NCI-H1105 (cell line): ENCODE results near the gene CDH13.

Source experiments
- DNase-seq: peaks from one replicate; lab custom pipeline; 2025; lab: John Stamatoyannopoulos, UW

CDH13 gene

DNA sequence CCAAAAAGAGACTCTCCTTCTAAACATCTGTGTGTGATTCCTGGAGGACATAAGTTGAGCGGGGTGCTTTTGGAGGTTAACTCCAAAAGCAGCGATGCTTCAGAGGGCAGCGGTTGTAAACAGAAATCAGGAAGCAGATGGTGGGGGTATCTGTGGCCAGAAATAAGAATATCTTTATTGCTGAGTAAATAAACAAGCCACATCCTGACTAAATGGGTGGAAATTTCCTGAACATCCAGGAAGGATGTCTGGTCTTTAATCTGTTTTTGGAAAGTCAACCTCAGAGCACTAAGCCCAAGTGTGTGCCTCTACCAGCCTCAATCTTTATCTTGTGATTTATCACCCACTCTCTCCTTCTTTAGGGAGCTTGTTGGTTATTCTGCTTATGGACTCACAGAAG is 123.3 kb downstream of the CDH13 start:
- no peak for DNase-seq

DNA sequence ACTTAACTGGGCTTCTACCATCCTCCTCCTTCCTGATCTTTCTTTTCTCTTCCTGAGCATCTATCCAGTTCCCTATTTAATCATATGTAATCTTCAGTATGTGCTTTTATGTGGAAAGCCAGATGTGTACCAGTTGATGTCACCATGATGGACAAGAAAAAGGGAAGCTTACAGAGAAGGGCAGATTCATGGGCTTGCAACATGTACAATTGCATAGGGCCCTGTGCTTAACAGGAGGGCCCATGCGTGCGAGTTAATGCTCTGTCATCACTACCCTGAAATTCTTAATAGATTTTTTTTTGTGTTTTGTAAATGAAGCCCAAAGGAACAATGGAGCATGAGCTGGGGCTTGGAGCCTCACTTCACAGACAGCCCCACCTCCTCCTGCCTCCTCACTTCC is 124.3 kb downstream of the CDH13 start:
- DNase-seq = no peak

DNA sequence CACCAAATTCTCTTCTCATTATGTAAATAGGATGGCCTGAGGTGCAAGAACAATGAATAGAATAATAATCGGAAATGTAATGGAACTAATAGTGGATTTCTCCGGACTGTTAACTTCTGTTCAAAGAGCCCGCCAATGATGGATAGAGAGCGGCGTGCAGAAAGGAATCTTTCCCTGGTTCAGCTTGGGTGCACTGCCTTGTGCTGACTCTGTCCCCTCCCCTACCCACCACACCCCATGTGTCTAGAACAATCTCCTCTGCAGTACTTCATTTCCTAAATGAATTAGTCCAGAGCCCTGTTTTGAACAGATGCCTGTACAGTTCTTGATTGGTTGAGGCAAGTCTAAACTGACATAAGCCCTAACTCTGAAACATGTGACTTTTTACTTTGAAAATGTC is 125.4 kb downstream of the CDH13 start:
- DNase-seq = no peak

DNA sequence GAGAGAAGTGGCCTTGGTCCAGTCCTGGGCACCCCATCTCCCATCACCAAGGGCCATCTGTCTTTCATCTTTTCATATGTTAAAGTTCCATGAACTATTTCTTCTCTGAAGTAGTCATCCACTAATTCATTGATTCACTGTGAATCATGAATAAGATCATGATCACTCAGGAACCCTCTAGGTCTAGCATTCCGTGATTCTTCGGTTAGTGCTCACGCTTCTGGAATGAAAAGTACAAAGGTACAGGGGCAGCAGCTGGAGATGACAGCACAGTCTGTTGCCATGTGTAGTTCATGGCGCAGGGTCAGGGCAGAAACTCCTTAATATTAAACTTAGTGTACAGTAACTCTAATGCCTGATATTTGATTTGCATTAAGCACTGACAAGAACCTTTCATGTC is 127.1 kb downstream of the CDH13 start:
- DNase-seq = no peak

- DNase-seq = no peak
Observed at GRCh38 chr16:82754716-82755513, 128.1 kb downstream of the CDH13 start.

DNA sequence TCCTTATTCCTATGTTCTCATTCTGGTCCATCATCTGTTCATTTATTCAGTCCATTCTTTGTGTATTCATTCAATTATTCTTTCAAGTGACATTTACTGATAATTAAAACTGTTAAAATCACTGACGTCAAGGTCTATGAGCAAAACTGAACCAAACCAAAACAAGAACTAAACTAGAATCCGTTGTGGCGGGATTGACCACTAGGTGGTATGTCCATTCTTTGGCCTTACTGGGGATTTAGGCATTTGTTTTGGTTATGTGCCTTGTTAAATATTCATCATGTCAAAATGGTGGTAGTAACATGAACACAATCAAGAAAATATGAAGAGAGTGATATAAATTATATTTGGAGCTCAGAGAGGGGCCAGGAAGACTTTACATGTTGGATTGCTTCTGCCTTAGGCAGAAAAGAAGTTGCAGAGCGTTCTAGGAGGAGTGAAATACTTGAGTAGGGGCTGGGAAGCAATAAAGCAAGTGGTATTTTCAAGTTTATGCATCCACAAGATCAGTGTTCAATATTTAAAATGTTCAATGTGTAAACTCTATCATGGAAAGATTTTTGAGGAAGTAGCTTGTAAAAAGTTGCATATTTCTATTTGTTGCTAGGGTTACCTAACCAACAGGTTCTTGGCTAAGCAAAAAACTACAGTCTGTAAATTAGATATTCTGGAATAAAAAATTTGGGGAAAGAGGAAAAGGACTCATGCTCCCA is 129.0 kb downstream of the CDH13 start:
- DNase-seq = no peak

GRCh38 chr16:82756283-82756599 is 129.5 kb downstream of the CDH13 start:
- DNase-seq = no peak

- no peak for DNase-seq
Observed at GRCh38 chr16:82758406-82758805, 131.6 kb downstream of the CDH13 start.

DNA sequence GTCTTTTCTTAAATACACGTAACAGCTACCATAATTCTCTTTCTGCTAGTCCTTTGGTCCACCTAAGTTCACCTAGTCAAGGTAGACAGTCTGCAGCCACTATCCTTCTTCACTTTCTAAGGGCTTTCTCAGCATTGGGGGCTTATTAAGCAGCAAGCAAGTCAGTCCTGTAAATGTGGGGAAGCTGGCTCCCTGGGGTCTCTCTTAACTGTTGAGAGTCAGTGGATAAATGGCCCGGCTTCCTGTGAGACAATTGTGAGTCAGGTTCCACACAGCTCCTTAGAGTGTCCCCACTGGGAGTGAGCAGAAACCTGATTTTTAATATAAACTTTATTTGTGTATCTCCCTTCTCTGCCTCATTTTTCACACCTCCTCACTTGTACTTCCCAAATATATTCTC is 132.1 kb downstream of the CDH13 start:
- no peak for DNase-seq

- DNase-seq = no peak
Observed at GRCh38 chr16:82761236-82761635, 134.5 kb downstream of the CDH13 start.

DNA sequence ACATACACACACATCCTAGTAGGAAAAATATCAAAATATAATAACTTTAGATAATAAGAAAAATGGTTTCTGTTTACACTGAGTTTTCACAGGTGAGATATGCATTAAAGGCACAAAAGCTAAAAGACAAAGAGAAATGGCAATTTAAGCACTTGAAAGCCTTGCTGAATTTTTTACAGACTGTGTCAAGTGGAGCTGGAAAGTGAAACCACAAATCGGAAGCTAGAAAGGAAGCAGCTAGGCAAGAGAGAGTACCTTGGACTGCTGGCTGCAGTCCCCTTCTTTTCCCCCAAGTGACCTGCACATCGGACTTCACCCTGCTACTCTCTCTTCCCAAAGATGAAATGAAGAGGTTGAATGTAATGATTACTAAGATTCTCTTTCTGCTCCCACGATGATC is 135.1 kb downstream of the CDH13 start:
- peak; percentile 42 for DNase-seq

- DNase-seq = no peak
Observed at GRCh38 chr16:82763371-82763770, 136.6 kb downstream of the CDH13 start.

- DNase-seq = no peak
Observed at GRCh38 chr16:82767198-82767597, 140.4 kb downstream of the CDH13 start.

DNA sequence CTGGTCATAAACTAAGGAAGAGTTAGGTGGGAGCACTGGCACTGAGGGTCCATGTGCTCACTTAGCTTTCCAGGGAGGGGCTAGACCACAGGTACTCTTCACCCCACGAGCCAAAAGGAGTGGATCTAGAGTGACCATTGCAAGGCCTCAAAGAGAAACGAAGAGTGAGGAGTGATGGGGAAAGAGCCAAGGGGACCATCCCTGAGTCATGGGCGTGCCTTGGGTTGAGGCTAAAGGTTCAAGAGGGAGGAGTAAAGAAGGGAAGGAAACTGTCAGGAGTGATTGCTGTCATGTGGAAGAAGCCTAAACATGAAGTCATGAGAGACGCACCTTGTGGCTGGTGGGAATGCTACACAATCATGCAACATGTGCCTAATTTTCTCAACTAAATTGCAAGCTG is 141.0 kb downstream of the CDH13 start:
- no peak for DNase-seq

DNA sequence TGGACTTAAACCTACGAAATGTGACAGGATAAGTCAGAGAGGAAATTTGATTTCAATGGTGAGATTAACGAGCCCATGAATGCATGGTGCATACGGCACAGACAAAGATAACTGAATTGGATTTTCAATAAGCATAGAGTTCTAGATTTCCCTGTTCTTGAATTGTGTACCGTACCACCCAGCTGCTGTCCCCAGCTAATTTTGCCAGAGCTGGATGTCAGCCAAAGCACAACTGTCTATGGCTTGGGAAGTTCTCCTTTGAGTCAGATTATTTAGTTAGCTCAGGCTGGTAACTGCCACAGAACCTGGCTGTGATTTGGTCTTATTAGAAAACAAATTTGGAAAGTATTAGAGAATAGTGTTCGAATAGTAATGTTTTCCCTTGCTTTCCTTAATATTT is 143.1 kb downstream of the CDH13 start:
- no peak for DNase-seq

GRCh38 chr16:82772215-82772614 is 145.4 kb downstream of the CDH13 start:
- no peak for DNase-seq

GRCh38 chr16:82773018-82773417 is 146.2 kb downstream of the CDH13 start:
- no peak for DNase-seq

DNA sequence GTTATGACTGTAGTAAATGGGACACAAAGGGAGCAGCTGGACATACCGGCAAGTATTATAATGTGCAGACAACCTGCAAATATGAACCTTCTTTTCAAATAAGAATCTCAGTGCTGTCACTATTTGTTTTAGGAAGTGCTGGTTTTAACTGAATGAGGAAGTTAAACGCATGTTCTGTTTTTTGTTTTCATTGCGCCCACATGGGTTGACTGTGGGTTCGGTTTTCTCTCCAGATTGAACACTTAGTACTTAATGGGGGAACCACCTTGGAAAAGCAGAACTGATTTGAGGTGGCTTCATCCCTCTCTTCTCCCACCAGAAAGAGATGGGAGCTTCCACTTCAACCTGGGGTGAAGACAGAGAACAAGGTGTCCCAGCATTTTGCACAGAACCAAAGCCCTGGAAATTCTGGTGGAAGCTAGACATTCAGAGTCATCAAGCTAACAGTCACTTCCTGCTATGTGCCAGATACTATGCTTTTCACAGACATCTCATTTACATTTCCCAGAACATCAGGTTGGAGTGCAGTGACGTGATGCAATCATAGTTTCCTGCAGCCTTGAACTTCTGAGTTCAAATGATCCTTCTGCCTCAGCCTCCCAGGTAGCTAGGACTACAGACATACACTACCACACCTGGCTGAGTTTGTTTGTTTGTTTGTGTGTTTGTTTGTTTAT is 149.8 kb downstream of the CDH13 start:
- no peak for DNase-seq

DNA sequence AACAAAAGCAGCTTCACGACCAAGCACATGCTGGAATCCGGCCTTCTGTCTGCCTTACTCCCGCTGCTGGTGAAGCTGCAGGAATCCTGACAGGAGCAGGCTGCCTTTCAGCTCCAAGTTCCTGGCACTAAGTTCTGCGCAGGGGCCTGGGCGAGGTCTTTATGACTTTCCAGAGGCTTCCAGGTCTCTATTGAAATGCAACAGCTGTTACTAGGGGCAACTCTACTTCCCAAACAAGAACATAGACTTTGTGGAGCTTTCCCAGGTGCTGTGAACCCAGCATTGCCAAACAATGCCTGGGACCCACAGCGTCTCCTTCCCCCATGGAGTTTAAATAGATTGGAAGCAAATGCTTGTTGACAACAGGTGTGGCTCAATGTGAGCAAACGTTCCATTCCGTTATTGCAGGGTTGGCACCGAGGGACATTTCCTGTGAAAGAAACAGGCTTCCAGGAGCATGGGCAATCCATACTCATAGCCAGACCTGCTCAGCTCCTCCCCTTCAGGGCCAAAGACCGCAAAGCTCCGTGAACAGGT is 156.0 kb downstream of the CDH13 start:
- DNase-seq = peak; percentile 39

DNA sequence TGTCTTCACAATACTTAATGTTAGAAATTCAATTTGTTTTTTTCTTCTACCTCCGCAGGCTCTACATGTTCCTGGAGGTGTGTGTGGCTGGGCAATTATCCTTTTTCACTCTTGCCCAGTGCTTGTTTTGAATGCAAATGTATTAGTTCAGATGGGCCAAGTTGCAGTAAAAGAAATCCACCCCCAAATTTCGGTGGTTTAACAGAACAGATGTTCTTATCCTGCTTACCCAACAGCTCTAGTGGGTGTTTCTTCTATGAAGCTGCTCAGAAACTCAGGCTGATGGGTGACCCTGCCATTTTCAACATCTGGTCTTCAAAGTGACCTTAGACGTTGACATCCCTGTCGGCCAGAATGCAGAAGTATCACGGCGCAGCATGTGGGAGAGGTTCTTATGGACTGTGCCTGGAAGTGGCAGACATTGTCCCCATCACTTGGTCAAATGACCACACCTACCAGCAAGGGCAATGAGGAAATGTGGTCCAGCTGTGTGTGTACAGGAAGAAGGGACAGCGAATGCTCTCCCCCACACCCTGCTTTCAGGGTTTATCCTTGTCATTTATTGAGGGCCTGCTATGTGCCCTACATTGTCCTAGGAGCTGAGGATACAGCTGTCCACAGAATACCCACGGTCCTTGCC is 157.3 kb downstream of the CDH13 start:
- DNase-seq = no peak

- no peak for DNase-seq
Observed at GRCh38 chr16:82784573-82784968, 157.8 kb downstream of the CDH13 start.

- no peak for DNase-seq
Observed at GRCh38 chr16:82788225-82788624, 161.5 kb downstream of the CDH13 start.

DNA sequence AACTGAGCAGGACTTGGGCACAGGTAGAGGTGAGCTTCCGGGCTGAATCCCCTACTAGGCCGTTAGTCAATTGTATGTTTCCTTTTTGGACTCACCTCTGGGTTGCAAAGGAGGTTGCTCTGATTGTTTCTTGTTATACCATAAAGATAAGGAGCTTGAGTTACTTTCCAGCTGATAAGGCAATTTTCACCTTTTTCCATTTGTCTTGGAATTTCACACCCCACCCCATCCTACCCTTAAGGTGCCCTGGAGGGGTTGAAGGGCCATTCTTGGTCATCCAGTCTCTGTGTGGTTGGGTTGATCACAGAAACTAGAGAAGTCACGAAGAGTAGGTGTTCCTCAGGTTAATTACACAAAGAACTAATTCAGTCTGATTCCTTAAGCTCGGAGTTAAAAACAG is 162.2 kb downstream of the CDH13 start:
- DNase-seq = no peak
